ENCODE results near the gene RUNX1.

RUNX1 gene

DNA sequence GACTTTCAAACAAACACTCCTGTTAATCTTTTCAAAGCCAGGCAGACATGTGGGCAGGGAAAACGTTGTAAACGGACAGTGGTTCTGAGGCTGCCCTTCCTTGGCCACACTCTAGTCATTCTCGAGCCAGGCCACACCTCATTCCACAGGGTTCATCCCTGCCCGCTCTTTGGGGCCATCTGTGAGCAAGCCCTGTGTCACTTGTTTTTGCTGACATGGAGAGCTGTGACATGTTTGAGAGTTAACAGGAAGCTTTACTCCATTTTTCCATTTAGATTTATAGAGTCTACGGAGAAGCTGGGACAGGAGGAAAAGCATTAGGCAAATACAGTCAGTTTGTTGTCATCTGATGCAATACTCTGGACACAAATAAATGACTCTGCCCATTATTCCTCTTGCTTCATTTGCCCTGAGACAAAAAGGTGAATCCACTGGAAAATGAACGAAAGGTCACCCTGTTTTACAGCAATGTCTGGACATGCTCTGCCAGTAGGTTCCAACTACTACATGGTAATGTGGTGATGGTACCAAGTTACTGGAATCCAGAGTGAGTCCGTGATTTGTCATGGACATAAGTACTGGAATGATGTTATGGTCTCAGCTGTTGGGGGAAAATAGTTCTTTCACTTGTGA lies 253.4 kb downstream of the RUNX1 start:
- no peak for DNase-seq (ENCODE audit: low read depth in 1 of 2, low spot score in 1 of 2)

DNA sequence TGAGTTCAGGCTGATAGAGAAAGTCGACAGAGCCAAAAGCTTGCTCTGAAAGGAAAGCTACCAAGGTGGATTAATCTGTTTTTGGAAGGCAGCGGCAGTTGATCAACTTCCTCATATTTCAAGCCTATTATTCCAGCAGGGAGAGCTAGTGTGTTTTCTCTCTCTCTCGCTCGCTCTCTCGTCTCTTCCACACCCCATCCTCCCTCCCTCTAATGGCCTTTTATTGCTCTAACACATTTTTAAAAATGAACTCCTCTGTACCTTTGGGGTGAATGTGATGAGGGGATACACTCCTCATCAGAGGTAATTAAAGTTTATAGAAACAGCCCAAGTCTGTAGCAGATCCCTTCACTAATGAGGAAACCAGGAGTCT lies 253.9 kb downstream of the RUNX1 start:
- DNase-seq (ENCODE audit: low read depth in 1 of 2, low spot score in 1 of 2): no peak

DNA sequence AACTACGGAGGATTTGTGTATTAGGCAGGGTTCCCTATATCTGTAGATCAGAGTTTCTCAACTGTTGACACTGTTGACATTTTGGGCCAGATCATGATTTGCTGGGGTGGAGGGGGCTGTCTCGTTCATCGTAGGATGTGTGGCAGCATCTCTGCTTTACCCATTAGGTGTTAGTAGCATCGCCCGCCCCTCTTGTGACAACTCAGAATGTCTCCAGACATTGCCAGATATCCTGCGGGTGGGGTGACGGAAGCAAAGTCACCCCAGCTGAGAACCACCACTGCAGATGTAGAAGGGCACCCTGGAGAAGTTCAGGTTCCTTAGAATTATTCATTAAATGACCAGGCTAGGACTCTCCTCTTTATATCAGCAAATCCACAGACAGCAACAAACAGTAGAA lies 254.4 kb downstream of the RUNX1 start:
- no peak for DNase-seq (ENCODE audit: low read depth in 1 of 2, low spot score in 1 of 2)

DNA sequence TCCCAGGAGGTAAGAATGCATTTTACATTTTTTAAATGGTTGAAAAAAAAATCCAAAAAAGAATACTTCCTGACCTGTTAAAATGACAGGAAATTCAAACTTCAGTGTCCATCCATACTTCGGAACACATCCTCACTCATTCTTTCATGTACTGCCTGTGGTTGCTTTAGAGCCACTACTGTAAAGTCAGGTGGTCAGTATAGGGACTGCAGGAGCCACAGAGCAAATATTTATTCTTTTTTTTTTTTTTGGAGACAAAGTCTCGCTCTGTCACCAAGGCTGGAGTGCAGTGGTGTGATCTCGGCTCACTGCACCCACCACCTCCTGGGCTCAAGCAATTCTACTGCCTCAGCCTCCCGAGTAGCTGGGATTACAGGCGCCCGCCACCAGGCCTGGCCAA lies 255.6 kb downstream of the RUNX1 start:
- DNase-seq (ENCODE audit: low read depth in 1 of 2, low spot score in 1 of 2): no peak

DNA sequence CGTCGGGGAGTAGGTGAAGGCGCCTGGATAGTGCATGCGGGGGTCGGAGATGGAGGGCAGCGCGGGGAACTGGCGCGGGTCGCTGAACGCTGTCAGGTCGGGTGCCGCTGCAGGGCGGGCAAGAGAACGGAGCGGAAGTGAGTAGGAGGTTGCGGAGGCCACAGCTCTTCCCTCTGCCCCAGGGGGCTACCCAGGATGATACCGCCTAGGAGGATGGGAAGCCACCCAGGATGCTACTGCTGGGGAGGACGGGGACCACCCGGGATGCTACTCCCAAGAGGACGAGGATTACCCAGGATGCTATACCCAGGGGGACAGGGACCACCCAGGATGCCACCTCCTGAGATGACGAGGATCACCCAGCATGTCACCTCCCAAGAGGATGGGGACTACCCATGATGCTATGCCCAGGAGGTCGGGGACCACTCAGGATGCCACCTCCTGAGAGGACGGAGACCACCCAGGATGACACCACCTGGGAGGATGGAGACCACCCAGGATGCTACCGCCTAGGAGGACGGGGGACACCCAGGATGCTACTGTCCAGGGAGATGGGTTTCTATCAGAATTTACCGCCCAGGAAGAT lies 256.5 kb downstream of the RUNX1 start:
- no peak for DNase-seq (ENCODE audit: low read depth in 1 of 2, low spot score in 1 of 2)

DNA sequence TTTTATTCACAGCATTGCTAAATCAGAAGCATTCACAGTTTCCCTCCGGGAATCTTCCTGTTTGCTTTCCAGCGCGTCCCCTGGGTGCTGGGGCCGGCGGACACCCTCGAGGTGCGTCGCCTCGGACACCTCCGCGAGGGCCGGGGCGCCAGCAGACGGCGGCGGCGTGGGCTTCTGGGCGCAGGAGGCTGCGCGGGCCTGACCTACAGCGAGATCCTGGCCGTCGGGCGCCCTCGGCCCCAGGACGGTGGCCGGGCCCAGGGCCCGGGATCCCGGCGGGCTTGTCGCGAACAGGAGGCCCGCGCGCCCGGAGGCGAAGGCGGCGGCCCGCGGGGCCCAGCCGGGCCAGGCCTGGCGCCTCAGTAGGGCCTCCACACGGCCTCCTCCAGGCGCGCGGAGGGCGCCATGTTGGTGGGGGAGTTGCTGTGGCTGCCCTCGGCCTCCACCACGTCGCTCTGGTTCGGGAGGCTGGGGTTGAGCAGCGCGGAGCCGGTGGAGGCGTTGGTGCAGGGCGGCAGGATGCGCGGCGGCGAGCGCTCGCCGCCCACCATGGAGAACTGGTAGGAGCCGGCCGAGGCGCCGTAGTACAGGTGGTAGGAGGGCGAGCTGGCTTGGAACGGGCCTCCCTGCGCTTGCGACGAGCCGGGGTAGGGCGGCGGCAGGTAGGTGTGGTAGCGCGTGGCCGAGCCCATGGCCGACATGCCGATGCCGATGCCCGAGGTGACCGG lies 257.2 kb downstream of the RUNX1 start:
- no peak for DNase-seq (ENCODE audit: low read depth in 1 of 2, low spot score in 1 of 2)

DNA sequence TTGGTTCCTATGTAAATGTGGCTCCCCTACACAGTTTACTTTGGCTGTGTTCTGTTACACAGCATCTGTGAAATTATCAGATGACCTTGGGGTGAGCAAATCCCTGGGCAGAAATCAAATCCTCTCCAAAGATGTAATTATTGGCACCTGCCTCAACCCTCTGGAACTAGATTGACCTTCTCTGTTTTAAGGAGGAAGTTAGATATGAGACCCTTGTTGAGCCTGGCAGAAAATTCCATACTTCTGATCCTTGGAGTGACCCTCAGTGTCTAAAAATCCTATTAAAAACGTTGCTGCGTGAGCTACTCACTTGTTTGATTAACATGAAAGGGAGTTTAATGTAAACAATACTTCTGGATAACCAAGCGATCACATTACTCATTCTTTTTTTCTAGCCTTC lies 258.3 kb downstream of the RUNX1 start:
- no peak for DNase-seq (ENCODE audit: low read depth in 1 of 2, low spot score in 1 of 2)

DNA sequence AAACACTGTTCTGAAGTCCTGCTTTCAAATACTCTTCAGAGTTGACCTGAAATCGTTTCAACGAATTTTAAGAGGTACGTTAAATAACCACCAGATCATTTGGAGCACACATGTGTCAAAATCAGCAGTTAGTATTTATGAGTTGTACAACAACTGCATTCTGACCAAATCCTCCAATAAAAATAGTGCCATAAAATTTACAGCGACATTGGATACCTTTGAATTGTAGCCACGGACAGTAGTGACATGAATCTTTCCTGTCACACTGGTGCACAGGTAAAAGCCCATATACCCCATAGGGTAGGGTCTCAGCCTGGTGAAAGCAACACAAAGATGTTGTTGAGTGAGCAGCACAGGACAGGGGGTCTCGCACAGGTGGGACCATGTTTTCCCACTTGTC lies 258.8 kb downstream of the RUNX1 start:
- no peak for DNase-seq (ENCODE audit: low read depth in 1 of 2, low spot score in 1 of 2)

DNA sequence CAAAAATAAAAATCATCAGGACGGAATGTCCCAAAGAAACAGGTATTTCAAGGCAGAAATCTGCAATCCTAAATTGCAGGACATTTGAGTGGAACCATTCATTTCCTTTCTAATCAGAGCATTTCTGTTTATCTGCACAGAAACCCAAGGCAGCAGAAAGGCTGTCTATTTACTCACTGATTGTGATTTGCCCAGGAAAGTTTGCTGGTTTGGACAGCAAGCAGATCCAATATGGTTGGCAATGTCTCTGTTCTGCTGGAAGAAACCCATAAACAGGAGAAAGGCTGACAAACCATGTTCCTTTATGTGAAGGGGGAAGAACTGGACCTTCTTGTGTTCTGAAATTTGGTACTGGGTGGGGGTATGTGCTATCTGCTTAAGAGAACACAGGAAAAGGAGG lies 260.2 kb downstream of the RUNX1 start:
- no peak for DNase-seq (ENCODE audit: low read depth in 1 of 2, low spot score in 1 of 2)

DNA sequence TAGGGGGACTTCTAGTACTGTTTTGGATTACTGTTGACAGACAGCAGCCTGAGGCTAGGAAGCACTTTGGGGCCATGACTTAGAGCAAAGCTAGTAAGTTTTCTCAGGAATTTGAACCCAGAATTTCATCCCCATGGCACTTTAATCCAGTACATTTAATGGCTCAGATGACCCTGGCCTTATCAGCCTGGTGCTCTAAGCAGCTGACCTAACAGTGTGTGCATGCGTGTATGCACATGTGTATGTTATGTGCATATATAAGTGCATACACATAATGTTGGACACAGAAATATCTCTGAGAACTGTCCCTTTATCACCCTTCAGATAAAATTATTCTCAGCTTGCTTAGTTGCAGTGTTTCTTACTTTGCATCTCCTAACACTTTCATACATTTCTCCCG lies 265.3 kb downstream of the RUNX1 start:
- no peak for DNase-seq (ENCODE audit: low read depth in 1 of 2, low spot score in 1 of 2)

DNA sequence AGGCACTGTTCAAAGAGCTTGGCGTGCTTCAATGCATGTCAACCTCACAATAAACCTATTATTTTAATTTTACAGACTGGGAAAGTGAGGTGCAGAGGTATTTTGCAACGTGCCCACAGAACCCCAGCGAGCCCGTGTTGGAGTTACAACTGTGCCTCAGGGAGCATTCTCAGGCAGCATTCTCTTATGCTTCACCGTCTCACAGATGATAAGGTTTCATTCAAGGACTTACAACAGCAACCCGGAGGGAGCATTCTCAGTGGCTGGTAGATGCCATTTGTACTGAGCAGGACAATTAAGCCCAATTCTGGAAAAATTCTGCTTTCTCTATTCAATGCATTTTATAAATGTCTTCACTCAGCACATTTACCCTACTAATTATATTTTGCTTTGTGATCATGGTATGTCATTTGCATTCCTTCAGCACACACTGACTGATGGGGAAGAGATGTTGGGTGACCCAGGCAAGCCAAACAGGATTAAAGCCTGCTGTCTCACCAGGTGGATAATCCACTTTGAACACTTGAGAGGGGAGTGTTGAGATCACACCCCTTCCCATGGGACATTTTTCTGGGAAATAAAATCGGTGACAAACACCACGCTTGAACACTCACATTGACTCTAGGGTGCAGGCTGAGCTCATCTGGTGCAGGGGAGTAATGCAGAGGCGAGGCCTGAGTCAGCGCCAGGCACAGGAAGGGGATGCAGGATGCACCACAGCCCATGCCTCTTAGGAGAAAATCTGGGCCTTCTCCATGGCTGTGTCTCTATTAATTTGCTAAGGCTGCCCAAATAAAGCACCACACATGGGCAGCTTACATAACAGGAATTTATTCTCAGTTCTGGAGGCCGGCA lies 266.4 kb downstream of the RUNX1 start:
- no peak for DNase-seq (ENCODE audit: low read depth in 1 of 2, low spot score in 1 of 2)

DNA sequence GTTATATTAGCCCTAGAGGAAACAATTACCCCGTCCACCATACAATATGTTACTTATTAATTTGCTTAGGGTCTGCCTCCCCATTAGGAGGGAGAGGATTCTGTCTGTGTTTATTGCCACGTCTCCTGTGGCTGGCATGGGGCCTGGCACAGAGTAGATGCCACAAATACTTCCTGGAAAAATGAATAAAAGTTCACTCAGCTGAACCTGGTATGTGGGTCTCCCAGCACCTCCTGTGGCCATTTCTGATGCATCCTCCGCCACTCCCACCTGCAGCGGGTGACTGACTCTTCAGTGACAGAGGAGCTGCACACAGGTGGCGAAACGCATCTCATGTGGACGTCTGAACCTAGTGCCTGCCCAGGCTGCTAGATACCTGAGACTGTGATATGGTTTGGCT lies 267.6 kb downstream of the RUNX1 start:
- no peak for DNase-seq (ENCODE audit: low read depth in 1 of 2, low spot score in 1 of 2)

DNA sequence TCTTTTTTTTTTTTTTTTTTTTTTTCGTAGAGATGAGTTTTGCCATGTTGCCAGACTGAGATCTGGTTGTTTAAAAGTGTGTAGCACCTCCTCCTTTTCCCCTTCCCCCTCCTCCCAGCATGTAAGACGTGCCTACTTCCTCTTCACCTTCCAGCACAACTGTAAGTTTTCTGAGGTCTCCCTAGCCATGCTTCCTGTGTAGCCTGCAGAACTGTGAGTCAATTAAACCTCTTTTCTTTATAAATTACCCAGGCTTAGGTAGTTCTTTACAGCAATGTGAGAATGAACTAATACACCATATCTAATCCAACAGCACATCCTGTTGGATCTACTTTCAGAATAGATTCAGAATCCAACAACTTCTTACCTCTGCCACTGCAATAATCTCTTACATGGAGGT lies 269.2 kb downstream of the RUNX1 start:
- no peak for DNase-seq (ENCODE audit: low read depth in 1 of 2, low spot score in 1 of 2)

DNA sequence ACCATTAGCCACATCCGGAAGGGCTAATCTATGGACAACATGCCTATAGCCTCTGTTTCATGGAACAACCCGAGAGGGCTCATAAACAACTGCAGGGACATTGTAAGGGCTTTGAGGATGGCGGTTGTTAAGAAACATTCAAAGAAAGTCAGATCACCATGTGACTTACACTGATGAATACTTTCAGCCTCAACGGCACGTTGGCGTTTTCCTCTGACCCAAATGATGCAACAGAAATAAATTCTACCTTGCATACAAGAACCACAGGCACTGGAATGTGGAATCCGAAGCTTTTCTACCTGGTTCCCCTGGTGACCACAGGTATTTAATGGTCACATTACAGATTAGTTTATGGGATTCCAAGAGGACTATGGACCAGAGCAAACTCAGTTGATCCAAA lies 273.3 kb downstream of the RUNX1 start:
- no peak for DNase-seq (ENCODE audit: low read depth in 1 of 2, low spot score in 1 of 2)

DNA sequence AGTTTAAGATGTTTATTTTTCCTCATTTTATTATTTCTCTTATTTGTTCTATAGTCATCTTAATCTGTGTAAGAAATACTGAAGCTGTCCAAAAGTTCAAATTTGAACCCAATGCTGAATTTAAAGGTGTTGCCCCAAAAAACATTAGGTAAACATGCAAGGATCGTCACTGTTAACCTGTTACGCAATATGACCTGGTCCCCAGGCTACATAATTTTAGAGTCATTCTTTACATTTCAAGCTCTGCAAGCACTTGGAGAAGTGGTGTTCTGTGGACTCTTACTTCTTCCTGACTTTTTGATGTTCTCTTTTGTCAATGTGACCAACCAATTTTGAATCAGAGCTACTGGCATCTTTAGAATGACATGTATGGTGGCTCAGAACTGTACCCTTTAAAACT lies 274.4 kb downstream of the RUNX1 start:
- no peak for DNase-seq (ENCODE audit: low read depth in 1 of 2, low spot score in 1 of 2)

DNA sequence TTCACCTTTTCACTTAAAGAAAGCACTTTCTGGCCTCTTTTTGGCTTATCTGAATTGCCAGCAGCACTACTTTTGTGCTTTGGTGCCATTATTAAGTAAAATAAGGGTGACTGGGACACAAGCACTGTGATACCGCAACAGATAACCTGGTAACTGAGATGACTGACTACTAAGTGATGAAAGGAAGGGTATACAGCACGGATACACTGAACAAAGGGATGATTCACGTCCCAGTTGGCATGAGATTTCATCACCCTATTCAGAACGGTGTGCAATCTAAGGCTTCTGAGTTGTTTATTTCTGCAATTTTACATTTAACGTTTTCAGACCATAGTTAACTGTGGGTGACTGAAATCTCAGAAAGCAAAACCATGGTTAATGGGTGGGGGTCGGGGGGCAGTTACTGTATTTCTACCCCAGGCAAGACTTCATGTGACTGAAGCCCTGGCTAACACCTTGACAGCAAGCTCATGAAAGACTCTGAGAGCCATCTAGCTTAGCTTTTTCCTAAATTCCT lies 277.5 kb downstream of the RUNX1 start:
- no peak for DNase-seq (ENCODE audit: low read depth in 1 of 2, low spot score in 1 of 2)

DNA sequence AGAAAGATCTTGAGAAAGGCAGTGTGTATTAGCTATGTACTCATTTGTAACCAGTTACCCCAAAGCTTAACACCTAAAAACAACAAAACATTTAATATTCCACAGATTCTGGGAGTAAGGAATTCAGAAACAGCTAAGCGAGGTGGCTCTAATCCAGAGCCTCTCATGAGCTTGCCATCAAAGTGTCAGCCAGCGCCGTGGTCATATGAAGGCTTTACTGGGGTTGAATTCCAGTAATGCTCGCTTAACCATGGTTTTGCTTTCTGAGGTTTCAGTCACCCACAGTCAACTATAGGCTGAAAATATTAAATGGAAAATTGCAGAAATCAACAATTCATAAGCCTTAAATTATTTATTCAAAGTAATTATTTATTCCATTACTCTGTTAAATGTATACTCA lies 278.5 kb downstream of the RUNX1 start:
- no peak for DNase-seq (ENCODE audit: low read depth in 1 of 2, low spot score in 1 of 2)

DNA sequence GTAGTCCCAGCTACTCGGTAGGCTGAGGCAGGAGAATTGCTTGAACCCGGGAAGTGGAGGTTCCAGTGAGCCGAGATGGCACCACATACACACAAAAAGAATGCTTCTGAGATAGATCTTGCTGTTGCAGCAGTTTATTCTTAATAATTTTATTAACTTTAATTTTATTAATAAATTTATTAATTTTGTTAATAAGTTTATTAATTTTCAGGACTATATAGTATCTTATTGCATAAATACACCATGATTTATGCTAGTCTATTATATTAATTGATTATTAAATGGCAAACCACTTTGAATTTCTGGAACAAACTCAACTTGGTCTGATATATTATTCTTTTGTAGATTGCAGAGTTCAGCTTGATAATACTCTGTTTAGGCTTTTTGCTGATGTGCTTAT lies 280.8 kb downstream of the RUNX1 start:
- DNase-seq (ENCODE audit: low read depth in 1 of 2, low spot score in 1 of 2): no peak

DNA sequence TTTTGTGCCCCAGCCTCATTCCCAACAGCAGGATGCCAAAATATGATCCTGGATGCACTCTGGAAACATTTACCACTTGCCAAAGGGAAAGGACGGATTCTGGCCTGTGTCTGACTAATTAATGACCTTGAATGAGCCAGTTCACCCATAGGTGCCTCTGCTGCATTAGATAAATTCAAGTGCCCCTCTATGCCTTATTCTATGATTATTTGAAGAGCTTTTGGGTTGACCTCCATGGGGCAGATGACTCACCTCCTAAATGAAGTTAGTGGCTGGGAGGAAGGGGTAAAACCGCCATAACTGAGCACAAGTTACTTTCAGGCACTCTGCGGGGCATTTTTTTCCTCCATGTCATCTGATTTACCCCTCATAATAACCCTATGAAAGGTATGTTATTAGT lies 282.2 kb downstream of the RUNX1 start:
- no peak for DNase-seq (ENCODE audit: low read depth in 1 of 2, low spot score in 1 of 2)

DNA sequence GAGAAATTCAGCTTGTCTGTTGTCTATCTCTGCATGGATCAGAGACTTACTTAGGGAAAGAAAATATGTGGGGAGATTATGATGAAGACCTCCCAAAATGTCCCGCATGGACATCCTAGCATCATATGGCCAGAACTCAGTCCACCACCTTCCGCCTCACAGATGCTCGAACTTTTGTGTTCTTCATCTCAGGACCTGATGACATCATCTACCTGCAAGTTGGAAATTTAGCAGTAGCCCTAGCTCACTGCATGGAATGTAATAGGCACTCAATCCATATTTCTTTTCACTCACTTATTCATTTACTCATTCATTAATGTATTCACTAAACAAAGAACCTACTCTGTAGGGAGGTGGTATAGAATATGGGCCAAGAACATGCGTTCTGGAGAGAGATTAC lies 283.5 kb downstream of the RUNX1 start:
- no peak for DNase-seq (ENCODE audit: low read depth in 1 of 2, low spot score in 1 of 2)

DNA sequence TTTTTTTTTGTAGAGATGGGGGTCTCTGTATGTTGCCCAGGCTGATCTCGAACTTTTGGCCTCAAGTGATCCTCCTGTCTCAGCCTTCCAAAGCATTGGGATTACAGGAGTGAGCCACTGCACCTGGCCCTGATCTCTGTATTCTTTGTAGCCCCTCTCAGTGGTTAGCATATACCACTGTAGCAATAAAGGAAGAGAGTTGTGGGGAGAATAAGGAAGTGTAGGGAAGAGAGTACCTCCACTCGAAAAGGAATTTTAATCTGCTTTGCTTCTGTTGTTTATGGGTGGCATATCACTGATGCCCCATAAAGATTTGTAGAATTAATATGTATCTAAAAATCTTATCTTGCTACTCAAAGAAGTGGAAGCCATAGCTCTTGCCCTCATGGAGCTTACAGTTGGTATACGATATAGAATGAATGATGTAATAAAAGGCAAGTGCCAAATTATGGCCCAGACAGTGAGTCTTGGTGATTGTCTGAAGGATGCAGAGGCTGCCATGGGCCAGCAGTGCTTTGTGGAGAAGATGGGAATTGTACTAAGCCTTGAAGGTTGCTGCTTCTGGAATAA lies 284.3 kb downstream of the RUNX1 start:
- no peak for DNase-seq (ENCODE audit: low read depth in 1 of 2, low spot score in 1 of 2)

Data from stimulated activated CD4-positive, alpha-beta T cell treated with anti-CD3 and anti-CD28 coated beads, Interleukin-15, amount 100 ng/mL, for 1 hour (primary cell).